BJ (cell line): ENCODE measurements around the gene TTF2. TPM values are rescaled to one million over a fixed set of nuclear protein-coding genes. Genes with fewer than 3 reads are reported as not detected.

ENCODE experiments used
- CTCF ChIA-PET: fragments of 350-600 bp; formaldehyde crosslinking; extraction: SDS; loops from one replicate; lab custom pipeline; 2021; ENCODE audit warnings: antibody characterized with exemption, inconsistent platforms; lab: Yijun Ruan, JAX
- POLR2A ChIA-PET: fragments of 300-600 bp; sonication (Branson Sonifier 250); formaldehyde crosslinking; extraction: SDS; loops from one replicate; lab custom pipeline; 2021; ENCODE audit warnings: antibody characterized with exemption; lab: Charles Lee
- DNase-seq: peaks from one replicate; pipeline ENCODE4 v3.0.0-alpha.2; 2011; ENCODE audit warnings: low read depth
- H3K27me3 ChIP-seq: 2 replicates; pipeline ENCODE4 v1.6.0; 2011; ENCODE audit warnings: low read length; ENCODE audit not compliant: control insufficient read depth, insufficient read depth
- H3K36me3 ChIP-seq: 2 replicates; pipeline ENCODE4 v1.5.1; 2011; ENCODE audit warnings: low read length; ENCODE audit not compliant: control insufficient read depth, insufficient read depth
- H3K4me3 ChIP-seq: 2 replicates; pipeline ENCODE4 v1.5.1; 2011; ENCODE audit warnings: low read depth, mild to moderate bottlenecking, control low read depth, low read length
- polyA plus RNA-seq: library from polyadenylated mRNA; depleted of rRNA; stranded (reverse); fragments of >200 nt; gene quantifications from 2 replicates; pipeline ENCODE4 v1.2.3, GENCODE V29; 2011
- TF ChIP-seq, protein P1 (sequence below): IDR thresholded peaks from 2 replicates; pipeline ENCODE4 v1.5.1; 2011; ENCODE audit warnings: low read depth, mild to moderate bottlenecking, control low read depth, inconsistent platforms, low read length, moderate library complexity; ENCODE audit not compliant: insufficient read depth

The TTF2 gene
- polyA plus RNA-seq, 1 experiment, result 10.1 TPM

DNA sequence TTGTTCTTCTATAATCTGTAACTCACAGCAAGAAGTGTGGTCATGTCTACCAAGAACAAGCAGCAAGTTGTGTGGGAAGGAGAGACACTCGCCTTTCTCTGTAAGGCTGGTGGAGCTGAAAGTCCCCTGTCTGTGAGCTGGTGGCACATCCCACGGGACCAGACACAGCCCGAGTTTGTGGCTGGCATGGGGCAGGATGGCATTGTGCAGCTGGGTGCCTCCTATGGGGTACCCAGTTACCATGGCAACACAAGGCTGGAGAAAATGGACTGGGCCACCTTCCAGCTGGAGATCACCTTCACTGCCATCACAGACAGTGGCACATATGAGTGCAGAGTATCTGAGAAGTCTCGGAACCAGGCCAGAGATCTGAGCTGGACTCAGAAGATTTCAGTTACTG, 43.1 kb upstream of the TTF2 start:
- no peaks in the 10 kb centered on the region for H3K36me3 ChIP-seq
- DNase-seq, result no peak
- ChIA-PET POLR2A (no interaction called here), CTCF (no interaction called here)
- no peaks in the 10 kb centered on the region for H3K27me3 ChIP-seq
- H3K4me3 ChIP-seq, result no peak overlapping the region
- TF ChIP-seq, protein P1, sequence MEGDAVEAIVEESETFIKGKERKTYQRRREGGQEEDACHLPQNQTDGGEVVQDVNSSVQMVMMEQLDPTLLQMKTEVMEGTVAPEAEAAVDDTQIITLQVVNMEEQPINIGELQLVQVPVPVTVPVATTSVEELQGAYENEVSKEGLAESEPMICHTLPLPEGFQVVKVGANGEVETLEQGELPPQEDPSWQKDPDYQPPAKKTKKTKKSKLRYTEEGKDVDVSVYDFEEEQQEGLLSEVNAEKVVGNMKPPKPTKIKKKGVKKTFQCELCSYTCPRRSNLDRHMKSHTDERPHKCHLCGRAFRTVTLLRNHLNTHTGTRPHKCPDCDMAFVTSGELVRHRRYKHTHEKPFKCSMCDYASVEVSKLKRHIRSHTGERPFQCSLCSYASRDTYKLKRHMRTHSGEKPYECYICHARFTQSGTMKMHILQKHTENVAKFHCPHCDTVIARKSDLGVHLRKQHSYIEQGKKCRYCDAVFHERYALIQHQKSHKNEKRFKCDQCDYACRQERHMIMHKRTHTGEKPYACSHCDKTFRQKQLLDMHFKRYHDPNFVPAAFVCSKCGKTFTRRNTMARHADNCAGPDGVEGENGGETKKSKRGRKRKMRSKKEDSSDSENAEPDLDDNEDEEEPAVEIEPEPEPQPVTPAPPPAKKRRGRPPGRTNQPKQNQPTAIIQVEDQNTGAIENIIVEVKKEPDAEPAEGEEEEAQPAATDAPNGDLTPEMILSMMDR, result no peak

- TF ChIP-seq, protein P1, result no peak
- Histone ChIP-seq H3K36me3 (no peaks in the 10 kb centered on the region), H3K4me3 (no peak overlapping the region), H3K27me3 (no peaks in the 10 kb centered on the region)
- POLR2A ChIA-PET, result no interaction called here
- no peak for DNase-seq
- CTCF ChIA-PET, result no interaction called here
These were observed 42.5 kb upstream of the TTF2 start for GRCh38 chr1:117017648-117018047.

GRCh38 chr1:117020526-117021156, 39.5 kb upstream of the TTF2 start:
- ChIA-PET POLR2A (no interaction called here), CTCF (interaction anchor here (1.2 kb wide), 1 partner anchor 10 kb away, joined by 3 read pairs; no protein-coding TSS in a partner anchor)
- H3K36me3 ChIP-seq, result no peaks in the 10 kb centered on the region
- H3K27me3 ChIP-seq, result no peaks in the 10 kb centered on the region
- no peak overlapping the region for H3K4me3 ChIP-seq
- TF ChIP-seq, protein P1, result no peak
- no peak for DNase-seq

- TF ChIP-seq, protein P1, result no peak
- Histone ChIP-seq H3K27me3 (no peaks in the 10 kb centered on the region), H3K4me3 (no peak overlapping the region), H3K36me3 (no peaks in the 10 kb centered on the region)
- DNase-seq, result no peak
- ChIA-PET POLR2A (no interaction called here), CTCF (no interaction called here)
These were observed 38.0 kb upstream of the TTF2 start for GRCh38 chr1:117022114-117022513.

GRCh38 chr1:117025568-117025967, 34.6 kb upstream of the TTF2 start:
- Histone ChIP-seq H3K36me3 (no peaks in the 10 kb centered on the region), H3K4me3 (no peak overlapping the region), H3K27me3 (no peaks in the 10 kb centered on the region; the same call in 1 of the 2 replicates)
- TF ChIP-seq, protein P1, result no peak
- no peak for DNase-seq
- CTCF ChIA-PET, result interaction anchor here (1.5 kb wide), 1 partner anchor 22 kb away, joined by 4 read pairs; no protein-coding TSS in a partner anchor
- POLR2A ChIA-PET, result no interaction called here
